Vagina (tissue), 2 donors: ENCODE results near the gene CHRD. TPM values are rescaled to one million over a fixed set of nuclear protein-coding genes. Genes with fewer than 3 reads are reported as not detected.

Experiments used
- DNase-seq, 2 donors: peaks; one replicate each; pipeline ENCODE4 v3.0.0-alpha.2; 2017; ENCODE audit errors: extremely low spot score in 2 of 2
- H3K27ac ChIP-seq: fragments of 200-600 bp; sonication (generic); one replicate; pipeline ENCODE4 v1.5.1; 2019
- H3K27me3 ChIP-seq: fragments of 200-600 bp; sonication (generic); one replicate; pipeline ENCODE4 v1.5.1; 2019
- H3K36me3 ChIP-seq, 2 donors: fragments of 200-600 bp; sonication (generic); one replicate each; pipeline ENCODE4 v1.5.1; 2017 to 2019
- H3K4me1 ChIP-seq: fragments of 200-600 bp; sonication (generic); one replicate; pipeline ENCODE4 v1.5.1; 2019
- H3K4me3 ChIP-seq, 2 donors: fragments of 200-600 bp; sonication (generic); 1 replicate in 1 of 2; 2 replicates in 1 of 2; pipeline ENCODE4 v1.5.1; 2016 to 2019
- H3K9me3 ChIP-seq: fragments of 200-600 bp; sonication (generic); one replicate; pipeline ENCODE4 v1.5.1; 2019
- POLR2A ChIP-seq, 2 donors: fragments of 450-650 bp; IDR thresholded peaks; one replicate each; pipeline ENCODE4 v1.6.1; 2017; ENCODE audit warnings: antibody characterized with exemption in 2 of 2, mild to moderate bottlenecking in 2 of 2, moderate library complexity in 2 of 2
- POLR2AphosphoS5 ChIP-seq, 2 donors: sonication (generic); formaldehyde crosslinking; IDR thresholded peaks; one replicate each; pipeline ENCODE4 v1.9.0; 2017; ENCODE audit warnings: antibody characterized with exemption in 2 of 2, mild to moderate bottlenecking in 2 of 2, low read depth in 1 of 2; ENCODE audit not compliant: insufficient read depth in 1 of 2
- intact Hi-C: fragments of 100-400 bp; cut with DNase I; formaldehyde crosslinking; loops from one replicate; pipeline ENCODE4 v1.15.1; 2023
- total RNA-seq: library from RNA; depleted of rRNA; stranded (reverse); fragments of >200 nt; gene quantifications from one replicate; pipeline ENCODE4 v1.2.3, GENCODE V29; 2016
- TF ChIP-seq, protein P1 (sequence below), 3 experiments: fragments of 450-650 bp in 2 of 3; fragments of 200-600 bp in 1 of 3; sonication (generic) in 1 of 3; IDR thresholded peaks; one replicate each; pipeline ENCODE4 v1.5.1; 2017 to 2019; ENCODE audit warnings: antibody characterized with exemption in 3 of 3, mild to moderate bottlenecking in 2 of 3, moderate library complexity in 2 of 3

CHRD gene
- total RNA-seq, 1 donor from 2014 or later: 32.7 TPM

DNA sequence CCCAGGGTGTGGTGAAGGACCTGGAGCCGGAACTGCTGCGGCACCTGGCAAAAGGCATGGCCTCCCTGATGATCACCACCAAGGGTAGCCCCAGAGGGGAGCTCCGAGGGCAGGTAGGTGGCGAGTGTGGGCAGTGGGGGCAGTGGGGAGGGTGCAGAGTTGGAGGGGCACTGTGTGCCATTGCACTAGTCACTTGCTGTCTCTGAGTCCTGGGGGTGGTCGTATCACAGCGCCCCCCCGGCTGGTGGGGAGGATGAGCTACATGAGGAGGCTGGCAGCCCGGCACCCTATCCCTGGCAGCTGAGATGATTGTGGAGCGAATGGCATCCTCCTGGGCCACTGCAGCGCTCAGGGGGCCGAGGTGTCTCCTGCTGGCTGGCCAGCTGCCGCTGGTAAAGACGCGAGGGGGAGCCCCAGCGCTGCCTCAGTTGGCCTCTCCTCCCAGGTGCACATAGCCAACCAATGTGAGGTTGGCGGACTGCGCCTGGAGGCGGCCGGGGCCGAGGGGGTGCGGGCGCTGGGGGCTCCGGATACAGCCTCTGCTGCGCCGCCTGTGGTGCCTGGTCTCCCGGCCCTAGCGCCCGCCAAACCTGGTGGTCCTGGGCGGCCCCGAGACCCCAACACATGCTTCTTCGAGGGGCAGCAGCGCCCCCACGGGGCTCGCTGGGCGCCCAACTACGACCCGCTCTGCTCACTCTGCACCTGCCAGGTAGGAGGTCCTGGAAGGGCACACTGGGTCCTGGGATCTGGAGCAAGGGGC is 6.4 kb downstream of the CHRD start:
- Histone ChIP-seq H3K27ac (no peak overlapping the region), H3K36me3 (peaks cover 0 to 3% of the 10 kb centered on the region in 2 donors), H3K4me1 (peaks cover 6% of the 10 kb centered on the region), H3K4me3 (no peak overlapping the region), H3K9me3 (no peaks in the 10 kb centered on the region), H3K27me3 (no peaks in the 10 kb centered on the region)
- intact Hi-C loops: no loop called here
- no peak for DNase-seq
- TF ChIP-seq, protein P1, sequence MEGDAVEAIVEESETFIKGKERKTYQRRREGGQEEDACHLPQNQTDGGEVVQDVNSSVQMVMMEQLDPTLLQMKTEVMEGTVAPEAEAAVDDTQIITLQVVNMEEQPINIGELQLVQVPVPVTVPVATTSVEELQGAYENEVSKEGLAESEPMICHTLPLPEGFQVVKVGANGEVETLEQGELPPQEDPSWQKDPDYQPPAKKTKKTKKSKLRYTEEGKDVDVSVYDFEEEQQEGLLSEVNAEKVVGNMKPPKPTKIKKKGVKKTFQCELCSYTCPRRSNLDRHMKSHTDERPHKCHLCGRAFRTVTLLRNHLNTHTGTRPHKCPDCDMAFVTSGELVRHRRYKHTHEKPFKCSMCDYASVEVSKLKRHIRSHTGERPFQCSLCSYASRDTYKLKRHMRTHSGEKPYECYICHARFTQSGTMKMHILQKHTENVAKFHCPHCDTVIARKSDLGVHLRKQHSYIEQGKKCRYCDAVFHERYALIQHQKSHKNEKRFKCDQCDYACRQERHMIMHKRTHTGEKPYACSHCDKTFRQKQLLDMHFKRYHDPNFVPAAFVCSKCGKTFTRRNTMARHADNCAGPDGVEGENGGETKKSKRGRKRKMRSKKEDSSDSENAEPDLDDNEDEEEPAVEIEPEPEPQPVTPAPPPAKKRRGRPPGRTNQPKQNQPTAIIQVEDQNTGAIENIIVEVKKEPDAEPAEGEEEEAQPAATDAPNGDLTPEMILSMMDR (IDR thresholded peaks at IDR 0.05): no peak
- no peak for TF ChIP-seq POLR2AphosphoS5 (IDR thresholded peaks at IDR 0.05; ENCODE audit: insufficient read depth in 1 of 2, low read depth in 1 of 2)

DNA sequence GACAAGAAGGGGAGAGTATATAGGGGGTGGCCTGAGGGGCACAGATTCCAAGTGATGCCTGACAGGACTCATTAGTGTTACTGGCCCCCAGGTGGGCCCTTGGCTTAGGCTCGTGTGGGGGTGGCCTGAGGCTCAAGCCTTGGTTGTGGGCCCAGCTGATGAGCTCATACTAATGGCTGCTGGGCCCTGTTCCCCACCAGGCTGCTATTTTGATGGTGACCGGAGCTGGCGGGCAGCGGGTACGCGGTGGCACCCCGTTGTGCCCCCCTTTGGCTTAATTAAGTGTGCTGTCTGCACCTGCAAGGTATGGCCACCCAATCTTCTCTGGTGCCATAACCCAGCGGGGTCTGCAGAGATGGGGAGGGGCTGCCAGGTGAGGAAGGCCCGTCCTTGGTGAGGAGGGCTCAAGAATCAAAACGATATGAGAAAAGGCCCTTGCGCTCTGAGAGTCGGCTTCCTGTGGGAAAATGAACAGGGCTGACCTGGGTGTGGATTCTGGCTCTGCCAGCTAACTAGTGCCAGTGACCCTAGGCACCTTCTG is 7.4 kb downstream of the CHRD start:
- TF ChIP-seq, protein P1 (IDR thresholded peaks at IDR 0.05): no peak
- TF ChIP-seq POLR2A (IDR thresholded peaks at IDR 0.05) (no peak), POLR2AphosphoS5 (IDR thresholded peaks at IDR 0.05; ENCODE audit: insufficient read depth in 1 of 2, low read depth in 1 of 2) (no peak)
- no peak for DNase-seq
- Histone ChIP-seq H3K27ac (no peak overlapping the region), H3K4me1 (no peaks in the 10 kb centered on the region), H3K4me3 (no peak overlapping the region), H3K9me3 (no peaks in the 10 kb centered on the region), H3K27me3 (no peaks in the 10 kb centered on the region), H3K36me3 (peaks cover 0 to 3% of the 10 kb centered on the region in 2 donors)
- intact Hi-C loops: no loop called here

DNA sequence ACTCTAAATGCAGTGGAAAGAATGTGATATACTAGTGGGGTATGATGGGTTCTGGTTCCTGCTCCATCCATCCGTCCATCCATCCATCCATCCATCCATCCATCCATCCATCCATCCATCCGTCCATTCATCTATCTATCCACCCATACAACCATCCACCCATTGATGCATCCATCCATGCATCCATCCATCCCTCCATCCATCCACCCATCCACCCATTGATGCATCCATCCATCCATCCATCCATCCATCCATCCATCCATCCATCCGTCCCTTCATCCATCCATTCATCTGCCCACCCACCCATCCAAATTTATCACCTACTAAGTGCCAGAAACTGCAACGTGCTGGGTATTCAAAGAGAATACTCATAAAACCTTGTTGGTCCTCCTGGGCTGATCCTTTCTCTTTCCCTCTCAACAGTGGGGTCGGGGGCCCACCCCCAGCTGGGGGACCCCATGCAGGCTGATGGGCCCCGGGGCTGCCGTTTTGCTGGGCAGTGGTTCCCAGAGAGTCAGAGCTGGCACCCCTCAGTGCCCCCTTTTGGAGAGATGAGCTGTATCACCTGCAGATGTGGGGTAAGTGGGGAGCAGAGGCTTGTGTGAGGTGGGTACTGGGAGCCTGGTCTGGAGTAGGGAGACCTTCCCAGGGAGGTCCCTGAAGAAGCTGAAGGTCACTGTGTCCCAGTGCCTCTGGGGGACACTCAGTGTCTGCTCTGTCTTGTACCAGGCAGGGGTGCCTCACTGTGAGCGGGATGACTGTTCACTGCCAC is 8.5 kb downstream of the CHRD start:
- Histone ChIP-seq H3K4me3 (no peak overlapping the region), H3K4me1 (no peaks in the 10 kb centered on the region), H3K27me3 (no peaks in the 10 kb centered on the region), H3K9me3 (no peaks in the 10 kb centered on the region), H3K27ac (no peak overlapping the region), H3K36me3 (peaks cover 0 to 3% of the 10 kb centered on the region in 2 donors)
- intact Hi-C loops: no loop called here
- TF ChIP-seq POLR2A (IDR thresholded peaks at IDR 0.05) (no peak), POLR2AphosphoS5 (IDR thresholded peaks at IDR 0.05; ENCODE audit: insufficient read depth in 1 of 2, low read depth in 1 of 2) (no peak)
- TF ChIP-seq, protein P1 (IDR thresholded peaks at IDR 0.05): no peak
- DNase-seq: no peak

DNA sequence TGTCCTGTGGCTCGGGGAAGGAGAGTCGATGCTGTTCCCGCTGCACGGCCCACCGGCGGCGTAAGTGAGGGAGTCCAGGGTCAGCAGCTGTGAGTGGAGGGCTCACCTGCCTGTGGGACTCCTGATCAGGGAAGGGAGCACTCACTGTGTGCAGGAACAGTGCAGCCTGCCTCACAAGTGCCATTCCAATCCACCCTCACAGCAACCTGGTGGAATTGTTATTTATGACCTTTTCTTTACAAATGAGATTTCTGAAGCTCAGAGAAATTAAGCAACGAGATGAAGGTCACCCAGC is 9.0 kb downstream of the CHRD start:
- H3K27me3 ChIP-seq: no peaks in the 10 kb centered on the region
- H3K36me3 ChIP-seq: peaks cover 0 to 3% of the 10 kb centered on the region in 2 donors
- TF ChIP-seq POLR2A (IDR thresholded peaks at IDR 0.05) (no peak), POLR2AphosphoS5 (IDR thresholded peaks at IDR 0.05; ENCODE audit: insufficient read depth in 1 of 2, low read depth in 1 of 2) (no peak)
- TF ChIP-seq, protein P1 (IDR thresholded peaks at IDR 0.05): no peak
- no peak overlapping the region for H3K27ac ChIP-seq
- H3K9me3 ChIP-seq: no peaks in the 10 kb centered on the region
- intact Hi-C loops: no loop called here
- DNase-seq: no peak
- no peaks in the 10 kb centered on the region for H3K4me1 ChIP-seq
- no peak overlapping the region for H3K4me3 ChIP-seq

DNA sequence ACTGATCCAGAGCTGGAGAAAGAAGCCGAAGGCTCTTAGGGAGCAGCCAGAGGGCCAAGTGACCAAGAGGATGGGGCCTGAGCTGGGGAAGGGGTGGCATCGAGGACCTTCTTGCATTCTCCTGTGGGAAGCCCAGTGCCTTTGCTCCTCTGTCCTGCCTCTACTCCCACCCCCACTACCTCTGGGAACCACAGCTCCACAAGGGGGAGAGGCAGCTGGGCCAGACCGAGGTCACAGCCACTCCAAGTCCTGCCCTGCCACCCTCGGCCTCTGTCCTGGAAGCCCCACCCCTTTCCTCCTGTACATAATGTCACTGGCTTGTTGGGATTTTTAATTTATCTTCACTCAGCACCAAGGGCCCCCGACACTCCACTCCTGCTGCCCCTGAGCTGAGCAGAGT is 9.5 kb downstream of the CHRD start:
- no peak overlapping the region for H3K27ac ChIP-seq
- H3K27me3 ChIP-seq: no peaks in the 10 kb centered on the region
- intact Hi-C loops: no loop called here
- H3K36me3 ChIP-seq: peaks cover 0 to 3% of the 10 kb centered on the region in 2 donors
- H3K9me3 ChIP-seq: no peaks in the 10 kb centered on the region
- no peak overlapping the region for H3K4me3 ChIP-seq
- no peaks in the 10 kb centered on the region for H3K4me1 ChIP-seq
- TF ChIP-seq, protein P1 (IDR thresholded peaks at IDR 0.05): no peak
- TF ChIP-seq POLR2A (IDR thresholded peaks at IDR 0.05): no peak
- no peak for TF ChIP-seq POLR2AphosphoS5 (IDR thresholded peaks at IDR 0.05; ENCODE audit: insufficient read depth in 1 of 2, low read depth in 1 of 2)
- DNase-seq: no peak
